ENCODE measurements around the gene FBXW11. TPM values are rescaled to one million over a fixed set of nuclear protein-coding genes. Genes with fewer than 3 reads are reported as not detected.

FBXW11 gene
- polyA plus RNA-seq, 2 of the 4 experiments (the other 2 are of a cell fraction): 39.3 to 80.2 TPM

DNA sequence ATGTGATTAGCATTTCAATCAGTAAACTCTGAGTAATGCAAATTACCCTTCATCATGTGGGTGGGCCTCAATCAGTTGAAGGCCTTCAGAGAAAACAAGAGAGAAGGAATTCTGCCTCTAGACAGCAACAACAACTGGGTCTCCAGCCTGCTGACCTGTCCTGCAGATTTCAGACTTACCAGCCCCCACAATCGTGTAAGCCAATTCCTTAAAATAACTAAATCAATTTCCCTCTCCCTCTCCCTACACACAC lies 41.7 kb upstream of the FBXW11 start:
- Histone ChIP-seq H3K4me2 (no peak overlapping the region), H3K9me3 (no peaks in the 10 kb centered on the region), H3K4me3 (no peak overlapping the region), H3K27ac (no peak overlapping the region), H3K4me1 (no peaks in the 10 kb centered on the region)
- FAIRE-seq (no peak), ATAC-seq (no peak), DNase-seq (ENCODE audit: low read depth in 1 of 2, low spot score in 1 of 2) (no peak)
- no peak for TF ChIP-seq RAD21 (conservative IDR thresholded peaks at IDR 0.05 in 1 of 2, IDR thresholded peaks at IDR 0.05 in 1 of 2)
- TF ChIP-seq HOXB5 (CRISPR knock-in tag; IDR thresholded peaks at IDR 0.05): no peak
- TF ChIP-seq, protein P1, sequence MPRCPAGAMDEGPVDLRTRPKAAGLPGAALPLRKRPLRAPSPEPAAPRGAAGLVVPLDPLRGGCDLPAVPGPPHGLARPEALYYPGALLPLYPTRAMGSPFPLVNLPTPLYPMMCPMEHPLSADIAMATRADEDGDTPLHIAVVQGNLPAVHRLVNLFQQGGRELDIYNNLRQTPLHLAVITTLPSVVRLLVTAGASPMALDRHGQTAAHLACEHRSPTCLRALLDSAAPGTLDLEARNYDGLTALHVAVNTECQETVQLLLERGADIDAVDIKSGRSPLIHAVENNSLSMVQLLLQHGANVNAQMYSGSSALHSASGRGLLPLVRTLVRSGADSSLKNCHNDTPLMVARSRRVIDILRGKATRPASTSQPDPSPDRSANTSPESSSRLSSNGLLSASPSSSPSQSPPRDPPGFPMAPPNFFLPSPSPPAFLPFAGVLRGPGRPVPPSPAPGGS (IDR thresholded peaks at IDR 0.05): no peak
- no peak for TF ChIP-seq ZSCAN20 (CRISPR knock-in tag; IDR thresholded peaks at IDR 0.05)
- TF ChIP-seq SMC3 (IDR thresholded peaks at IDR 0.05): no peak
- TF ChIP-seq KDM1A (IDR thresholded peaks at IDR 0.05; ENCODE audit: low read depth): no peak
- no peak for TF ChIP-seq MYC (IDR thresholded peaks at IDR 0.05; ENCODE audit: borderline replicate concordance, low read length)
- TF ChIP-seq CBX8 (IDR thresholded peaks at IDR 0.05): no peak
- no peak for TF ChIP-seq PHF8 (IDR thresholded peaks at IDR 0.05; ENCODE audit: borderline replicate concordance, low read depth)
- TF ChIP-seq ESRRA (IDR thresholded peaks at IDR 0.05; ENCODE audit: borderline replicate concordance, low read length): no peak
- TF ChIP-seq SREBF2 (IDR thresholded peaks at IDR 0.05): no peak
- WGBS (ENCODE audit: missing lambda C conversion rate): 85% methylated on average over 1 of the region's 1 CpG
- CTCF ChIA-PET: interaction anchor here (0.6 to 2.1 kb wide), 5 partner anchors 12 to 151 kb away, joined by 3 to 11 read pairs (median 4); no protein-coding TSS in a partner anchor
- POLR2A ChIA-PET: no interaction called here

DNA sequence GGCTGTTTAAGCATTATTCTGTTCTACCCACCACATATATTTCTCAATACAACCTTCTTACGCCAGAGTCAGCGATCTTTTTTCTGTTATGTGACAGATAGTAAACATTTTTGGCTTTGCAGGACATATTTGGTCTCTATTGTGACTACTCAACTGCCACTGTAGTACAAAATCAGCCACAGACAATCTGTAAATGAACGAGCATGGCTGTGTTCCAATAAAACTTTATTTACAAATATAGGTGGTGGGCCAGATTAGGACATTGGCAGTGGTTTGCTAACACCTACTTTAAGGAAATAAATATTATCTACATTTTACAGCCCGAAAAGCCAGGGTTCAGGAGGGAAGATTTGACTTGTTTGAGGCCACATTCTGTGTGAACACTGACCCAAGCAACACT lies 40.2 kb upstream of the FBXW11 start:
- no peak overlapping the region for H3K4me2 ChIP-seq
- WGBS (ENCODE audit: missing lambda C conversion rate): 91% methylated on average over 4 of the region's 4 CpGs
- TF ChIP-seq EP300 (IDR thresholded peaks at IDR 0.05): no peak
- no peak for TF ChIP-seq SMC3 (IDR thresholded peaks at IDR 0.05)
- TF ChIP-seq ZNF302 (CRISPR knock-in tag; IDR thresholded peaks at IDR 0.05): no peak
- no peaks in the 10 kb centered on the region for H3K9me3 ChIP-seq
- no peak for ATAC-seq
- ChIA-PET POLR2A (no interaction called here), CTCF (interaction anchor here (0.9 to 2.1 kb wide), 3 partner anchors 10 to 17 kb away, joined by 4 to 11 read pairs (median 4); no protein-coding TSS in a partner anchor)
- no peak overlapping the region for H3K27ac ChIP-seq
- FAIRE-seq: no peak
- H3K4me1 ChIP-seq: no peaks in the 10 kb centered on the region
- DNase-seq (ENCODE audit: low read depth in 1 of 2, low spot score in 1 of 2): no peak
- H3K4me3 ChIP-seq: no peak overlapping the region

DNA sequence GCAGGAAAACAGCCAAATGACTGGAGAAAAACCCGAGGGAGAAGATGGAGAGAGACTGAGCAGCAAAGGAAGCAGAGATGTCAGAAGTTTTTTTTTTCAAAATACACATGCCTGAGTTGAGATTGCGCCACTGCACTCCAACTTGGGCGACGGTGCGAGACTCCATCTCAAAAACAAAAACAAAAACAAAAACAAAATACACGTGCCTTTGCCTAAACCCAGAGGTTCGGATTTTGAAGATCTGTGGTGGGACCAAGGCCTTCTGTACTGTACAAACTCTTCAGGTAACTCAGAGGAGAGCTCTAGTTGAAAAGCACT lies 38.8 kb upstream of the FBXW11 start:
- Histone ChIP-seq H3K4me1 (no peaks in the 10 kb centered on the region), H3K4me2 (no peak overlapping the region), H3K4me3 (no peak overlapping the region), H3K27ac (no peak overlapping the region), H3K9me3 (no peaks in the 10 kb centered on the region)
- CTCF ChIA-PET: interaction anchor here (1.0 to 2.0 kb wide), 4 partner anchors 14 to 143 kb away, joined by 4 to 13 read pairs (median 5); partner anchors contain the start of gene STK10
- TF ChIP-seq, protein P2, sequence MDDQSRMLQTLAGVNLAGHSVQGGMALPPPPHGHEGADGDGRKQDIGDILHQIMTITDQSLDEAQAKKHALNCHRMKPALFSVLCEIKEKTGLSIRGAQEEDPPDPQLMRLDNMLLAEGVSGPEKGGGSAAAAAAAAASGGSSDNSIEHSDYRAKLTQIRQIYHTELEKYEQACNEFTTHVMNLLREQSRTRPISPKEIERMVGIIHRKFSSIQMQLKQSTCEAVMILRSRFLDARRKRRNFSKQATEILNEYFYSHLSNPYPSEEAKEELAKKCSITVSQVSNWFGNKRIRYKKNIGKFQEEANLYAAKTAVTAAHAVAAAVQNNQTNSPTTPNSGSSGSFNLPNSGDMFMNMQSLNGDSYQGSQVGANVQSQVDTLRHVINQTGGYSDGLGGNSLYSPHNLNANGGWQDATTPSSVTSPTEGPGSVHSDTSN (IDR thresholded peaks at IDR 0.05): no peak
- TF ChIP-seq, protein P3, sequence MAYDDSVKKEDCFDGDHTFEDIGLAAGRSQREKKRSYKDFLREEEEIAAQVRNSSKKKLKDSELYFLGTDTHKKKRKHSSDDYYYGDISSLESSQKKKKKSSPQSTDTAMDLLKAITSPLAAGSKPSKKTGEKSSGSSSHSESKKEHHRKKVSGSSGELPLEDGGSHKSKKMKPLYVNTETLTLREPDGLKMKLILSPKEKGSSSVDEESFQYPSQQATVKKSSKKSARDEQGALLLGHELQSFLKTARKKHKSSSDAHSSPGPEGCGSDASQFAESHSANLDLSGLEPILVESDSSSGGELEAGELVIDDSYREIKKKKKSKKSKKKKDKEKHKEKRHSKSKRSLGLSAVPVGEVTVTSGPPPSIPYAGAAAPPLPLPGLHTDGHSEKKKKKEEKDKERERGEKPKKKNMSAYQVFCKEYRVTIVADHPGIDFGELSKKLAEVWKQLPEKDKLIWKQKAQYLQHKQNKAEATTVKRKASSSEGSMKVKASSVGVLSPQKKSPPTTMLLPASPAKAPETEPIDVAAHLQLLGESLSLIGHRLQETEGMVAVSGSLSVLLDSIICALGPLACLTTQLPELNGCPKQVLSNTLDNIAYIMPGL (CRISPR knock-in tag; IDR thresholded peaks at IDR 0.05; ENCODE audit: borderline replicate concordance): no peak
- no peak for TF ChIP-seq MYC (IDR thresholded peaks at IDR 0.05; ENCODE audit: borderline replicate concordance, low read length)
- TF ChIP-seq, protein P1 (IDR thresholded peaks at IDR 0.05): no peak
- ATAC-seq: no peak
- POLR2A ChIA-PET: no interaction called here
- no peak for DNase-seq (ENCODE audit: low read depth in 1 of 2, low spot score in 1 of 2)
- 73% methylated on average over 7 of the region's 7 CpGs for WGBS (ENCODE audit: missing lambda C conversion rate)
- FAIRE-seq: no peak
